H1 (cell line): Measurements from ENCODE around the gene SLC16A2. TPM values are rescaled to one million over a fixed set of nuclear protein-coding genes. Genes with fewer than 3 reads are reported as not detected.

Experiments used
- CHD7 ChIP-seq: fragments of 300-600 bp; sonication (generic); IDR thresholded peaks from 2 replicates; pipeline ENCODE4 v1.7.1; 2012; ENCODE audit warnings: low read length, moderate library complexity, mild to moderate bottlenecking, inconsistent platforms; ENCODE audit not compliant: insufficient replicate concordance
- CTCF ChIP-seq, 3 experiments: IDR thresholded peaks; 1 replicate in 2 of 3; 2 replicates in 1 of 3; pipeline versions ENCODE4 v1.5.1 to v1.6.1; 2011; ENCODE audit warnings: low read length in 3 of 3, mild to moderate bottlenecking in 3 of 3, inconsistent platforms in 2 of 3, low read depth in 1 of 3, moderate library complexity in 1 of 3; ENCODE audit not compliant: insufficient read depth in 1 of 3; ENCODE audit errors: control extremely low read depth in 1 of 3
- EZH2 ChIP-seq: fragments of 200-600 bp; sonication (generic); IDR thresholded peaks from 2 replicates; pipeline ENCODE4 v1.7.1; 2012; ENCODE audit warnings: low read depth, mild to moderate bottlenecking, moderate library complexity, low read length, inconsistent platforms; ENCODE audit not compliant: severe bottlenecking
- JUND ChIP-seq: IDR thresholded peaks from 2 replicates; pipeline ENCODE4 v1.6.1; 2011; ENCODE audit warnings: mild to moderate bottlenecking, improper control_type of control experiment, low read length
- SP2 ChIP-seq: IDR thresholded peaks from 2 replicates; pipeline ENCODE4 v1.6.1; 2012; ENCODE audit warnings: mild to moderate bottlenecking, low read length, inconsistent platforms
- polyA plus RNA-seq, 7 experiments: library from polyadenylated mRNA; depleted of rRNA in 3 of 7; stranded (reverse) in 5 of 7; unstranded in 2 of 7; fragments of >200 nt in 5 of 7; fragments of 200-250 nt in 2 of 7; gene quantifications; 1 replicate in 5 of 7; 2 replicates in 1 of 7; 4 replicates in 1 of 7; pipeline versions ENCODE4 v1.2.1 to v1.2.3, GENCODE V29; 2011 to 2013; ENCODE audit warnings: missing spikeins in 2 of 7, mixed read lengths in 2 of 7
- total RNA-seq: library from RNA; stranded (reverse); fragmentation: NEBNext Ultra II Directional; extraction: Animal tissue kit (Norgen Biotek cat#: 25700); gene quantifications from 2 replicates; pipeline ENCODE4 v1.2.1, GENCODE V29; 2021

SLC16A2 gene
- total and polyA plus RNA-seq, 2 of the 8 experiments (the other 6 are each of a cell fraction or from before 2014, with no cell fraction given), result 24.4 to 32.2 TPM

GRCh38 chrX:74426615-74427014 is 5.3 kb downstream of the SLC16A2 start (continued):
- TF ChIP-seq CHD7, result no peak
- TF ChIP-seq EZH2, result no peak
- no peak for TF ChIP-seq CTCF (IDR thresholded peaks at IDR 0.05; ENCODE audit: control extremely low read depth in 1 of 3, insufficient read depth in 1 of 3, low read depth in 1 of 3, low read length in 3 of 3)
- no peak for TF ChIP-seq JUND
- TF ChIP-seq SP2, result no peak
